ENCODE results near the gene ACP6.

GRCh38 chr1:147624011-147624410 lies 46.3 kb downstream of the ACP6 start:
- TF ChIP-seq ZFHX2 (tag by site-specific recombination; conservative IDR thresholded peaks at IDR 0.05): no peak
- no peak for TF ChIP-seq TCF7L2 (IDR thresholded peaks at IDR 0.05; ENCODE audit: borderline replicate concordance, low read depth, low read length)
- no peak for TF ChIP-seq ZNF561 (tag by site-specific recombination; IDR thresholded peaks at IDR 0.05; ENCODE audit: borderline replicate concordance)
- no peak for TF ChIP-seq CTCF (tag by site-specific recombination; IDR thresholded peaks at IDR 0.05)
- no peak for TF ChIP-seq ZNF211 (tag by site-specific recombination; IDR thresholded peaks at IDR 0.05; ENCODE audit: low read depth)

Data from HEK293 (cell line).